NCI-H748 (cell line): ENCODE measurements around the gene RAB22A.
A peak's percentile ranks its signal among the peaks of the same experiment; 100 is the strongest.

Source experiments
- DNase-seq: peaks from one replicate; lab custom pipeline; 2025; ENCODE audit not compliant: unreplicated experiment; lab: John Stamatoyannopoulos, UW

Gene RAB22A

GRCh38 chr20:58300321-58300720 is 9.2 kb upstream of the RAB22A start:
- DNase-seq: no peak

- no peak for DNase-seq
Measured at GRCh38 chr20:58303547-58303946, 6.0 kb upstream of the RAB22A start.

- no peak for DNase-seq
Measured at GRCh38 chr20:58305061-58305460, 4.5 kb upstream of the RAB22A start.

GRCh38 chr20:58306421-58307261 is 2.9 kb upstream of the RAB22A start:
- DNase-seq: peak; percentile 5

GRCh38 chr20:58307270-58307669 is 2.2 kb upstream of the RAB22A start:
- DNase-seq: no peak

- DNase-seq: no peak
Measured at GRCh38 chr20:58308290-58308679, 1.2 kb upstream of the RAB22A start.

GRCh38 chr20:58308680-58309527 is 611 bp upstream of the RAB22A start:
- peak; percentile 18 for DNase-seq

GRCh38 chr20:58310291-58310782 is 822 bp downstream of the RAB22A start:
- DNase-seq: no peak

- no peak for DNase-seq
Measured at GRCh38 chr20:58312836-58313235, 3.3 kb downstream of the RAB22A start.

GRCh38 chr20:58313396-58313795 is 3.9 kb downstream of the RAB22A start:
- no peak for DNase-seq

- no peak for DNase-seq
Measured at GRCh38 chr20:58321205-58321604, 11.7 kb downstream of the RAB22A start.

GRCh38 chr20:58322083-58322482 is 12.6 kb downstream of the RAB22A start:
- no peak for DNase-seq

GRCh38 chr20:58325912-58326311 is 16.4 kb downstream of the RAB22A start:
- no peak for DNase-seq

GRCh38 chr20:58327211-58327610 is 17.7 kb downstream of the RAB22A start:
- no peak for DNase-seq

GRCh38 chr20:58328836-58329235 is 19.3 kb downstream of the RAB22A start:
- DNase-seq: no peak

GRCh38 chr20:58329711-58330110 is 20.2 kb downstream of the RAB22A start:
- DNase-seq: no peak

GRCh38 chr20:58330249-58330648 is 20.7 kb downstream of the RAB22A start:
- DNase-seq: no peak

- no peak for DNase-seq
Measured at GRCh38 chr20:58330687-58331086, 21.2 kb downstream of the RAB22A start.

- DNase-seq: peak; percentile 63
Measured at GRCh38 chr20:58331961-58332551, 22.5 kb downstream of the RAB22A start.

GRCh38 chr20:58339741-58340140 is 30.2 kb downstream of the RAB22A start:
- no peak for DNase-seq

GRCh38 chr20:58340151-58340550 is 30.6 kb downstream of the RAB22A start:
- no peak for DNase-seq

- no peak for DNase-seq
Measured at GRCh38 chr20:58340853-58341252, 31.3 kb downstream of the RAB22A start.
